ENCODE results near the gene ANO2. TPM values are rescaled to one million over a fixed set of nuclear protein-coding genes. Genes with fewer than 3 reads are reported as not detected.
"Not testable (repeated sequence)": the region's sequence is repeated elsewhere in the genome, so short reads cannot be mapped to it uniquely, and the experiment has no call there.

The ANO2 gene
- total RNA-seq, 1 experiment from 2014 or later: 2.3 TPM

DNA sequence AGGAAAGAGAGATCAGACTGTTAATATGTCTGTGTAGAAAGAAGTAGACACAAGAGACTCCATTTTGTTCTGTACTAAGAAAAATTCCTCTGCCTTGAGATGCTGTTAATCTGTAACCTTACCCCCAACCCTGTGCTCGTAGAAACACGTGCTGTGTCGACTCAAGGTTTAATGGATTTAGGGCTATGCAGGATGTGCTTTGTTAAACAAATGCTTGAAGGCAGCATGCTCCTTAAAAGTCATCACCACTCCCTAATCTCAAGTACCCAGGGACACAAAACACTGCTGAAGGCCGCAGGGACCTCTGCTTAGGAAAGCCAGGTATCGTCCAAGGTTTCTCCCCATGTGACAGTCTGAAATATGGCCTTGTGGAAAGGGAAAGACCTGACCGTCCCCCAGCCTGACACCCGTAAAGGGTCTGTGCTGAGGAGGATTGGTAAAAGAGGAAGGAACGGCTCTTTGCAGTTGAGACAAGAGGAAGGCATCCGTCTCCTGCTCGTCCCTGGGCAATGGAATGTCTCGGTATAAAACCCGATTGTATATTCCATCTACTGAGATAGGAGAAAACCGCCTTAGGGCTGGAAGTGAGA is 407.9 kb downstream of the ANO2 start:
- DNase-seq; H3K4me1 ChIP-seq; H3K9me3 ChIP-seq (replicated peaks); H3K27ac ChIP-seq; H3K4me3 ChIP-seq; H3K27me3 ChIP-seq; H3K36me3 ChIP-seq: not testable (repeated sequence)

DNA sequence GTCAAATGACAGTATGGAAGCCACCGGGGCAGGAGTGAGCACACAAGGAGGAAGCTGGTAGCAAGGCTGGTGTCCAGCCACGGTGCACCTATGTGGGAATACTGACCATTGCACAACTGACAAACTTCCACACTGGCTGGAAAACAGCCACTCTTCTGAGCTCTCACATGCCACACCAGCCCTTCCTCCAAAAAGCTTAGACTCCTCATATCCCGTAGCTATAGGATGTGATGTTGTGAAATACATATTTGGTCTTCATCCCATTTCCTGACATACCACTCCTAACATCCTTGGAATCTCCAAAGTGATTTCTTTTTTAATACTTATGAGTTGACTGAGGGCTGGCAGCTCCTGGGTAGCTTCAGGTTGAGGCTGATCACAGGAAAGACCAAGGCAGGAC is 409.5 kb downstream of the ANO2 start:
- Histone ChIP-seq H3K27me3 (no peaks in the 10 kb centered on the region), H3K9me3 (replicated peaks) (0 out of 2 replicates have a peak, but pooled peaks cover 5% of the 10 kb centered on the region), H3K4me1 (no peaks in the 10 kb centered on the region), H3K27ac (no peak overlapping the region), H3K36me3 (no peaks in the 10 kb centered on the region), H3K4me3 (no peak overlapping the region)
- no peak for DNase-seq

DNA sequence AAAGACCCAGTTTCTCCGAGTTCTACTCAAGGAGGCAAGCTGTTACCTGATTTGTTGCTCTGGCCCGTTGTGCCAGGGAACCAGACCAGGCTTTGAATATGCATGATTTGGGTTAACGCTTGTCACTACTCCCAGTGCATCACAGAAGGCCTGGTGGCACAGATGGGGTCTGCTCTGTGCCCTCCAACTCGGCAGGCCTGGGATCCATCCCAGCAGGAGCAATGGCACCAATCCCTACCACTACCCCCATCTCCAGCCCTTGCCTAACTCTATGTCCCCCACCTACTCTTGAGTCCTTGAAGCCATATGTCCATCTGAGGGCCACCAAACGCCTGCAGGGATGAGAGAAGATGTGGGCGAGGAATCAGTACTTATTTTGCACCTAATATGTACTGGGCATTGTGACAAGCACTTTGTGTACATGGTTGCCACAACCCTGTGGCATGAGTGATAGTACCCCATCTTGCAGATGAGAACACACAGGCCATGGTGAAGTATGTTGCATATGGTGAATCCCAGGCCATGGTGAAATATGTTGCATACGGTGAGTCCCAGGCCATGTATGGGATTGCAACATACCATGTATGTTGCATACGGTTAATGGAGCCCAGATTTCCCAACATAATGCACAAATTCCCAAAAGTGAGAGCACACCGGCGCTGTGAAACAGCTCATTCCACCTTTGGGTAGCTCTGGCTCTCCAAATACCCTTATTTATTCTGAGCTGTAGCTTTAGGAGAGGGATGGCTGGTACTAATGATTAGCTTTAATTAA is 410.4 kb downstream of the ANO2 start:
- Histone ChIP-seq H3K27me3 (no peaks in the 10 kb centered on the region), H3K36me3 (no peaks in the 10 kb centered on the region), H3K4me3 (no peak overlapping the region), H3K27ac (no peak overlapping the region), H3K4me1 (no peaks in the 10 kb centered on the region), H3K9me3 (replicated peaks) (0 out of 2 replicates have a peak, but pooled peaks cover 5% of the 10 kb centered on the region)
- DNase-seq: no peak

DNA sequence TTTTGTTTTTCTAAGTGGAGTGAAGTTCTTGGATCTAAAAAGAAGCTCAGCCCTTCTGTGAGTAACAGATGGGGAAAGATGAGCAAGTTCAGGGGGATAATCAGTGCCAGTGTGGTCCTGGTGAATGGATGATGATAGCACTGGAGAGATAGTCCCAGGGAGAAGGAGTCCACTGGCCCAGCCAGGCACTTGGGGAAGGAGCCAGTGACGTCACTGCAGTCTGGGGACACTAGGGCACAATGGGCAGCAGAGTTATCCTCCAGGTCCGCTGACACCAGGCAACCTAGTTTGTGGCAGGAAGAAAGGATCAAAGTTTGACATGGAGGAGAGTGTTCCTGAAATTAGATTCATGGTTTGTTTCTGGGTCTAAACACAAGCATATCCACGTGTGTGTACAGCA is 411.7 kb downstream of the ANO2 start:
- no peaks in the 10 kb centered on the region for H3K36me3 ChIP-seq
- no peaks in the 10 kb centered on the region for H3K4me1 ChIP-seq
- 0 out of 2 replicates have a peak, but pooled peaks cover 5% of the 10 kb centered on the region for H3K9me3 ChIP-seq (replicated peaks)
- no peak for DNase-seq
- H3K27ac ChIP-seq: no peak overlapping the region
- H3K4me3 ChIP-seq: no peak overlapping the region
- H3K27me3 ChIP-seq: no peaks in the 10 kb centered on the region

DNA sequence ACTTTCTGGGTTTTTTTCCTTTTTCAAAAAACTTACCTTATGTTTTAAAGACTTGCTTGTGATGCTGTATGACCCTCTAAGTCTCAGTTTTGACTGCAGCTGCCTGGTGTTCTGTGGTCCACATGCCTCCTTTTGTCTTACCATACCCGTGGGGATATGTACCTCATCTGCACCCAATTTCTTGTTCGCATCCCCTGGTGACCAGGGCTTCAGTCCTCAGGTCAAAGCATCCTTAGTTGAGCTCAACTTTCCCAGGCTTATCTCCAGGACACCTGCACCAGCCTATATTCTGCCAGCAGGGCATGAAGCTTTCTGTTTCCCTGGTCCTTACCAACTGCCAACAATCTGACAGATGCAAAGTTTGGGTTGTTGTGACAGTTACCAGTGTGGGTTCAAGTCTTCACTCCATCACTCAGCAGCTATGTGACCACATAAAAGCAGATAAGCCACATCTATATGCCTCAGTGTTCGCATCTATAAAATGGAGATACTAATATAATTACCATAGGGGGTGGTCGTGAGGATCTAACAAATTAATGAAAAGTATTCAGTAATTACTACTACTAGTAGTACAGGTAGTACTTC is 419.2 kb downstream of the ANO2 start:
- Histone ChIP-seq H3K4me3 (no peak overlapping the region), H3K9me3 (replicated peaks) (no peaks in the 10 kb centered on the region), H3K36me3 (no peaks in the 10 kb centered on the region), H3K4me1 (peaks cover 20% of the 10 kb centered on the region), H3K27ac (no peak overlapping the region), H3K27me3 (no peaks in the 10 kb centered on the region)
- no peak for DNase-seq

DNA sequence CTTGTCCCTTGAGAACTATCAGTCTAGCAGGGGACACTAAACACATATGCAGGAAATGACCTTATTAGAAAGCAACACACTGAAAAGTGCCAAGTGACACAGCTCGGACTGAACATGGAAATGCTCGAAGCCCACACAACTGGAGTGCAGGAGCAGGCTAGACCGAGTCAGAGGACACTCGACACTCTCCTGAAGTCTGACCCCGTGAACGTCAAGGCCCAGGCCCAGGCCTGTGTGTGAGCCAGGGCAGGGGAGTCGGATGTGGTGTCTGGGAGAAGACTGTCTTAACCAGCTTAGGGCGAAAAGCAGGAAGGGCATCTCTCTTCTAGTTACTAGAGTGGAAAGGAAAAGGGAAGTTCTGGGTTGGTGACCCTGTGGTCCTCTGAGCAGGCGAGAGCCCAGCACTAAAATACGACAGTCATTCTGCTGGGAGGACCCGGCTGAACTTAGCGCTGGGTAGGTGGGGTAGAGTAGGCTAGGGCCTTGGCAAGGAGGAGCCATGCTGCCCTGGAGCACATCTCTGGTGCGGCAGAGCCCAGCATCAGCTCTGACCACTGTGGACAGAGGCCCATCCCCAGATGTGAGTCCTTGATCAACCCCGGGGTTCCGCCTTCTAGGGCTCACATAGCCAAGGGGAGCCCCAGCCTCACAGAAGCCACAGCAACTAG is 420.2 kb downstream of the ANO2 start:
- Histone ChIP-seq H3K4me1 (peaks cover 20% of the 10 kb centered on the region), H3K27me3 (no peaks in the 10 kb centered on the region), H3K27ac (no peak overlapping the region), H3K36me3 (no peaks in the 10 kb centered on the region), H3K9me3 (replicated peaks) (no peaks in the 10 kb centered on the region), H3K4me3 (no peak overlapping the region)
- DNase-seq: no peak

DNA sequence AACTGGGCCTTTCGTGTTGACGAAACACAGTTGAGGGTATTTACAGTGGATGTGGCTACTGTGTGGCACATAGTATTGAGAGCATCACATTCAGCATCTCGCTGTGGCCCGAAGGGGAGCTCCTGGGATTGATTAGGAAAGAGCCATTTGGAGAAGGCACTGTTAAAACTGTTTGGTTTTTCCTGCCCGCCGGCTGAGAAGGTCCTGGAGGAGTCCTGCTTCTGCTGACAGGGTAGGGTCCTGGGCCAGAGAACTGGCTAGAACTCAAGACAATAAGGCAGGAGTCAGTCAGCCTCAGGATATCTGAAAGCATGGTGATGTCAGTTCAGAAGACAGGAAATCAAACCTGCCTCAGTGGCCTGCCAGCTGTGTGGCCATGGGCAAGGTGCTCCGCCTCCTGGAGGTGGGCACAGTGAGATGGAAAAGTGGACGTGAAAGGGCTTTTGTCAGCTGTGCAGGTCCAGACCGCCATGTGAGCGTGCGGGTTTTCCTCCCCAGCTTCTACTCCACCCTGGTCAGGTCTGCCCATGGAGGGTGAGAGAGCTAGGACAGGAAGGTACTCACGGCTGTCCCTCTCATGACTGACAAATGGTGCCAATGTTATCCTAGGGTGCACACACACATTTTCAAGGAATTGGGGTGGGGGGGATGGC is 420.8 kb downstream of the ANO2 start:
- Histone ChIP-seq H3K27me3 (no peaks in the 10 kb centered on the region), H3K27ac (no peak overlapping the region), H3K4me3 (no peak overlapping the region), H3K36me3 (no peaks in the 10 kb centered on the region), H3K9me3 (replicated peaks) (no peaks in the 10 kb centered on the region), H3K4me1 (peaks cover 20% of the 10 kb centered on the region)
- DNase-seq: no peak

DNA sequence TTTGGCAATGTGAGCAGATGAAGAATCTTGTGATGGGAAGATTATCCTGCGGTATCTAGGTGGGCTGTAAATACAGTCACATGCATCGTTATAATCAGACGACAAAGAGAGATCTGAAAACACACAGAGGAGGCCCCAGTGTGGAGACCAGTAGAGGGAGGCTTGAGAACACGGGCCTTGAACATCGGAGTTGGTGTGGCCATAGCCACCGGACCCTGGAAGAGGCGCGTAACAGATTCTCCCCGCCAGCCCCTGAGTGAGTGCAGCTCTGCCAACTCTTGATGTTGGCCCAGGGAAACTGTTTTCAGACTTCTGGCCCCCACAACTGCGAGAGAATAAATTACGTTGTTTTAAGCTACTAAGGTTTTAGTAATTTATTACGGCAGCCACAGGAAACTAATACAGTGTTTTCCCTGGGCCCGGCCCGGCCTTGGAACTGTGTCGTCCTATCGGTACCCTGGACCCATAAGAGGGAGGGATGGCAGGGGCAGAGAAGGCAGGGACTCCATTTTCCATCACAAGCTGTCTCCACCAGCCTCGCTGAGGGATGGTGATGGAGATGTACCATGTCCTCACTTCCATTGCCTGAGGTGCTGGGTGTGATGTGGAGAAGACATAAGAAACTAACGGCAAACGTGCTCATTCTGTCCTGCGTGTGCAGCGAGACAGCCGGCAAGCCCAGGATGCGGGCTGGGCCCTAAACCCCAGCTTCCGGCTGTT is 421.5 kb downstream of the ANO2 start:
- Histone ChIP-seq H3K27ac (no peak overlapping the region), H3K4me3 (no peak overlapping the region), H3K36me3 (no peaks in the 10 kb centered on the region), H3K9me3 (replicated peaks) (no peaks in the 10 kb centered on the region), H3K4me1 (peaks cover 20% of the 10 kb centered on the region), H3K27me3 (no peaks in the 10 kb centered on the region)
- no peak for DNase-seq

DNA sequence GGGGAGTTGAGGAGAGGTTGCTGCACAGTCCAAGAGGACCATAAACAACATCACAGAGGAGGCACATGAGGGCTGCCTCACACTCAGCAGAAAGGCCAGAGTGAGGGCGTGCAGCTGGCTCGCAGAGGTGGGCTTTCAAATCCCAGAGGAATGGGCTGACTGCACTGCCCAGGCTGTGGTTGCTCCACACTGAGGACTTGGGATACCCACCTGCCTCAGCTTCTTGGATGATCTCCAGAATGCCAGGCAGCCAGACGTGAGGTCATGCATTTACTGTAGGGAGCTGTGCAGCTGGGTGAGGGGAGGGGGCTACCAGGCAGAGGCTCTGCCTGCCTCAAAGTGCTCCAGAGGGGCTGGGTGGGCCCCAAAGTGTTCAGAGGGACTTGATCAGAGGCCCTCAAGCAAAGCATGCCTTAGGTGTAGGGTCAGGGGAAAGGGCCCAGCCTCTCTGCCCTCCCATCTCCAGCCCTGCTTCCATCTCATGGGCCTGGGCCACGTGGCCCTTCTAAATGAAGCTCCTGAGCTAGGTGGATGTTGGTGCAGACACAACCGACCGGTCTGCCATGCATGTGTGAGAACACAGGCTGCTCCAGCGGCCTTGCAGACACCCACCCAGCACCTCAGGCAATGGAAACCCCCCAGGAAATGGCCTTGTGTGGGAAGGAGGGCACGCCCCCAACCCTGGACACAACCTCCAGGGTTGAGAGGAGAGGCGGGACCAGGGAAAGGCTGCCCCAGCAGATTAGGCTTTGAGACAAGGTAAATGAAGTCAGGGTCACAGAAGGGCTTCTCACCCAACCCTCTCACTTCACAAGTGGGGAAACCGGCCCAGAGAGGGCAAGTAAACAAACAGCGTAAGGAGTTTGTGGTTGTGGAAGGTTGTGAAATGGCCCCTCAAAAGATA is 422.4 kb downstream of the ANO2 start:
- Histone ChIP-seq H3K27me3 (no peaks in the 10 kb centered on the region), H3K27ac (peak overlapping the region; percentile 52), H3K4me3 (no peak overlapping the region), H3K4me1 (peaks cover 22% of the 10 kb centered on the region), H3K36me3 (no peaks in the 10 kb centered on the region), H3K9me3 (replicated peaks) (no peaks in the 10 kb centered on the region)
- DNase-seq: peak; percentile 89 to 90

DNA sequence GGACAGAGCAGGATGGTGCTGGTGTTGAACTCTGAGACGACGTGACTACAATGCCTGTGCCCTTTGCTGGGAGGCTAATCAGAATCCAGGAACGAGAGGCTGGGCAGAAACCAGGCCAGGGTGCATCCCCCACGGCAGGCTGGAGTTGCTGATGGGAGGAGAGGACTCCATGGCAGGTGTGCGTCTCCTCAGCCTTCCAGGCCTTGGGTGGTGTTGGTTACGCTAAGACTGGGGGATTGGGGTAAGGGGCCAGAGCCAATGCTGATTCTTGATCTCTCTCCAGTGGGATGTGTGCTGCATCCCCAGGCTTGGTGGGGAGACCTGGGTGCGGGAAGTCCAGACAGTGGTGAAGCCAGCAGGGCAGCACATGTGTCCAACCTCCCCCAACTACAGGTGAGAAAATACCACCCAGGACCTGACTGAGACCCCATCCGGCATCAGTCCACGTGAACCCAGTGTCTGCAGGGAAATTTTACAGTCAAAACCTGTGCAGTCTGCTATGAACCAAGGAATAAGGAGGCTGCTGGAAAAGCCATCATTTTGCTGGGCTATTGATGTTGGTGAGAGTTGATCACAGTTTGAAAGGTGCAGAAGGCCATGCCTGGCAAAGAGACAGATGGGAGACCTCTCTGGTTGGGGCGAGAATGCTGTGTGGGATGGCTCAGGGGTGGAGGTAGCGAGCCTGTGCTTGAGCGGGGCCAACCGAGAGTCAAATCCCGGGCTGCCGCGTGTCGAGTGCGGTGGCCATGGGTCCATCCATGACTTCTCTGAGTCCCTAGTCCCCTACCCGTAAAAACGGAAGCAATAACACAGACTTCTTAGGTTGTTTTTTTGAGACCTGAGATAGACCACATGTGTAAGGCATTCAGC is 423.4 kb downstream of the ANO2 start:
- H3K27ac ChIP-seq: peak overlapping the region; percentile 52
- H3K4me3 ChIP-seq: no peak overlapping the region
- peaks cover 32% of the 10 kb centered on the region for H3K4me1 ChIP-seq
- DNase-seq: no peak
- no peaks in the 10 kb centered on the region for H3K36me3 ChIP-seq
- H3K27me3 ChIP-seq: no peaks in the 10 kb centered on the region
- H3K9me3 ChIP-seq (replicated peaks): no peaks in the 10 kb centered on the region

DNA sequence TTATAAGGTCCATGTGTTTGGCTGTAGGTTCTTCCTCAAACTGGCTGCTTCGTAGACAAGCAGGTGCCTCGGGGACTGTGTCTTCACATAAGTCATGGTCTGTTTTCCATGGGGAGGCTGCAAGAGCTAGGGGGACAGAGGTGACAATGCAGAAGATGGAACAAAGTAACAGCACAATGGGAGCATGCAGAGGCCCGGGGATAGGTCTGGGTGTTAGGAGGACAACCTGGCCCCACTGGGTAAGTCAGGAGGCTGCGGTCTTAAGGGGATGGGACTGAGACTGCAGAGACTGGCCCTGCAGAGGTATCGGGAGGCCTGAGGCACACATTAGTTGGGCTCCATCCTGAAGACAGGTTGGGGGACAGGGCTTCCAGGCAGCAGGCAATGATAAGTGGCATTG is 424.2 kb downstream of the ANO2 start:
- no peaks in the 10 kb centered on the region for H3K36me3 ChIP-seq
- no peaks in the 10 kb centered on the region for H3K9me3 ChIP-seq (replicated peaks)
- no peak overlapping the region for H3K4me3 ChIP-seq
- no peak overlapping the region for H3K27ac ChIP-seq
- DNase-seq: no peak
- peaks cover 40% of the 10 kb centered on the region for H3K4me1 ChIP-seq
- H3K27me3 ChIP-seq: no peaks in the 10 kb centered on the region

DNA sequence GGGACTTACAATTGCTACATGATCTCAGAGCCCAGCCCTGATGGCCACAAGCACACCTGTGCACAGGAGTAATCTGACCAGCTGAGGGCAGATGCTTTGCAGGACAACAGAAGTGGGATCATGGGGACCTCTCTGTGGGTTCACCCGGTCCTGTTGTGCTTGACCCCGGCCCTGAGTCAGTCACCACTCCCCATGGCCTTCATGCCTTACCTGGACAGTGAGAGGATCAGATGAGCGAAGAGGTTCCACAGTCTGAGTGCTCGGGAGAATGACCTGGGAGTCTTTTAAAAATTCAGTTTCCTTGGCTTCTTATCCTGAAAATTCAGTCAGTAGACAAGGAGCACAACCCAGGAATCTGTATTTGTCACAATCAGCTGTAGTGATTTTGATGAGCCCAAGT is 425.0 kb downstream of the ANO2 start:
- Histone ChIP-seq H3K36me3 (no peaks in the 10 kb centered on the region), H3K27ac (no peak overlapping the region), H3K27me3 (no peaks in the 10 kb centered on the region), H3K4me1 (peaks cover 47% of the 10 kb centered on the region), H3K4me3 (no peak overlapping the region), H3K9me3 (replicated peaks) (no peaks in the 10 kb centered on the region)
- no peak for DNase-seq

Data from SJCRH30 (cell line).